Mesangial cell (primary cell): ENCODE results near the gene SLC25A11. TPM values are rescaled to one million over a fixed set of nuclear protein-coding genes. Genes with fewer than 3 reads are reported as not detected.

Experiments used
- total RNA-seq: library from RNA; depleted of rRNA; stranded (reverse); fragments of >200 nt; gene quantifications from 2 replicates; pipeline ENCODE4 v1.2.3, GENCODE V29; 2015

The SLC25A11 gene, protein sequence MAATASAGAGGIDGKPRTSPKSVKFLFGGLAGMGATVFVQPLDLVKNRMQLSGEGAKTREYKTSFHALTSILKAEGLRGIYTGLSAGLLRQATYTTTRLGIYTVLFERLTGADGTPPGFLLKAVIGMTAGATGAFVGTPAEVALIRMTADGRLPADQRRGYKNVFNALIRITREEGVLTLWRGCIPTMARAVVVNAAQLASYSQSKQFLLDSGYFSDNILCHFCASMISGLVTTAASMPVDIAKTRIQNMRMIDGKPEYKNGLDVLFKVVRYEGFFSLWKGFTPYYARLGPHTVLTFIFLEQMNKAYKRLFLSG
- total RNA-seq: 66.6 and 80.7 TPM in 2 replicates

DNA sequence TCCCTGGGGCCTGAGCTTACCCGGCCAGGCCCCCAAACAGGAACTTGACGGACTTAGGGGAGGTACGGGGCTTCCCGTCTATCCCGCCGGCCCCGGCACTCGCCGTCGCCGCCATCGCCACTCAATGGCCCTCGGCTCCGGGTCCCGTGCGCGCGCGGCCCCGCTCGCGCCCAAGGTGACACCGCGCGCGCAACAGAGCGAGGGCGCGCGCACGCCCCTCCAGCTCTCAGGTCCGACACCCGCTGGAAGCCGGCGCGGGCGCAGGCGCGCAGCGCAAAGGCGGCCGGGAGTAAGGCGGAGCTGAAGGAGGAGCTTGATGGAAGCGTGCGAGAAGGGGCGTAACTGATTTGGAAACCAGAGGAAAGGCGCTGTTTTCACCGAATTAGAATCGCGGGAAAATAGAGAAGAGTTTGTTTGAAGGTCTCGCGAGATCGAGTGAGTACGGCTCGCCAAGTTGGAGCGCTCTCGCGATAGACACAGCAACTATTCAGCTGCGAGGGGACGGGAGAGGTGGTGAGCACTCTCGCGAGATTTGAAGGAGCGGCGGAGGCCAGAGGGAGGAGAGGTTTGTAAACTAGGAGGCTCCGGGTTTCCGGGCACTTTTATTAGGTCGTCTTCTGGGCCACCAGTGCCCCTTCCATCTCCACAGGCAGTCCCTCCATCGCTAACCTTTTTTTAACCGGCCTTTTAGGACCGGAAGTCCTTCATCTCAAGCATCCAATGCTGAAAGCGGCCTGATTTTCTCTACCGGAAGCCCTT lies at the start of gene SLC25A11, which contains the start of gene RNF167:
Gene SLC25A11 (minus strand): TSS at position 251 of the 759 bp plus-strand sequence. CDS start 136 bp downstream, at position 115.
Gene RNF167 (plus strand): TSS at position 473 of the 759 bp plus-strand sequence. CDS start 642 bp downstream, outside the sequence.

DNA sequence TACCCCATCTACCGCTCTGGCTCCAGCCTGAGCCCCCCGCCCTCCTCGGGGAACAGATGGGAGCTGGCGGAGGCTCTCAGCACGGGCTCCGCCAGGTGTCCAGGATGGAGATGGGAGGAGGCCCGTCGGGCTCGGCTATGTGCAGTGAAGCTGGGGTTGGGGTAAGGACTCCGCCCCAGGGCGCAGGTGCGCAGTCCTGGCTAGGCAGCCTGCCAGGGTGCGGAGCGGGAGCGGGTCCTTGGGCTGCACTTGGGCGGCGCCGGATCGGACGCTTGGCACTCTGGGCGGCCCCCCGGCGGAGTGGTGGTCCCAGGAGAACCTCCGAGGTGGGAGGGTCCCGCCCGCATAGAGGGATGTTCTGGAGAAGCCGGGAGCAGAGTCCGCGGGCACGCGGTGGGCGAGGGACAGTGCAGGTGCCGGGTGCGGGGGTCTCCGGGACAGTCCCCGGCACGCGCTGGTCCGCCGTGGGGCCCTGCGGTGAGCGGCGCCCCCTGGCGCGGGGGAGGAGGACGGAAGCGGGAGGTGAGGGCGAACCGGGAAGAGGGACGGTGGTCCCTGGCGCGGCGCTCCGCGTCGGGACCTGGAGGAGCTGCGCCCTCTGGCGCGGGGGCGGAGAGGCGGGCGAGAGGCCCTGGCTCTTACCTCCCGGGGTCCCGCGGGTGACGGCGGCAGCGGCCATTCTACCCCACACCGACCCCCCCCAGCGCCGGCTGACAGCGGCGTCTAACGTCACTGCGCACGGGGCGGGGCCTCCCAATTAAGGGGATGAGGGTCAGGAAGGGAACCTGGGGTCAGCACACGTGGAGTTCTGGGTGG lies 47.3 kb upstream of the SLC25A11 start, which contains the start of gene CAMTA2:
Gene CAMTA2 (minus strand): TSS at position 725 of the 816 bp plus-strand sequence. CDS start 1,453 bp downstream, outside the sequence.

DNA sequence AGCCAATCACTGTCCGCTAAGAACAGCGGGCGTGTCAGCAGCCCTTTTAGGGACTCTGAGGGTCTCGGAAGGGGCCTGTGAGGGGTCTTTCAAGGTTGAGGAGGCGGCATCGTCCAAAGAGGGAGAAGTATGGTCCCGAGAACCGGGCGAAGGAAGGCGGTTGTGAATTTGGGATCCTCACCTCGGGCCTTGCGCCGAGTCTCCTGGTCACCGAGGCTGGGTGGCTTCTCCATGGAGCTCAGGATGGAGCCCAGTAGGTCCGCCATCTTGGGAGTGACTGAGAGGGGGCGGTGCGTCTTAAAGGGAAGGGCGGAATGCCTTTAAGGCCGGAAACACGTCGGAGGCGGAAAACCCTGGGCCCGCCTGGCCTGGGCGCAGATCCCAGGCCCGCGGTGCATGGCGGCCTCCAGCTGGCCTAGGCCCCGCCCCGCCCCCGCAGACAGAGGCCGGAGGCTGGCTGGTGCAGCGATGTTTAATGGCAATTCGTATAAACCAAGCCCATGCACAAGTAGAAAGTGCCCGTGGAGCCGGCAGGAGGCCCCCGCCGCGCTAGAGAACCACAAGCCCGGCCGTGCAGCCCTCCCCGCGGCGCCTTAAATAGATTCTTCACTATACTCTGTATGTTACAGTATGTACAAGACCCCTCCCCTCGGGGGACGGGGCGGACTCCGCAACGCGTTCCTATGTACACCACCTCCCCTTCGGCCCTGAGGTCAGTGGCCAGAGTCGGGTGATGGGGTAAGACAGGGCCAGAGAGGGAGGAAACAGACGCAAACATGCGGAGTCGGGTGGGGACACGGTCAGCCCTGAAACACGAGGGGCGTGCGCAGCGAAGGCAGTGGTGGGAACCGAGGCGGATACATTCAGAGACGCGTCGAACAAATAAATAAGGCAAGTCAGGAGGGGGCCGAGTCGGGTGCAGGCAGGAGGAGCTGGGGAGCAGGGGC lies 28.0 kb upstream of the SLC25A11 start, which contains the start of gene SPAG7:
Gene SPAG7 (minus strand): TSS at position 279 of the 947 bp plus-strand sequence. CDS start 13 bp downstream, at position 266.

DNA sequence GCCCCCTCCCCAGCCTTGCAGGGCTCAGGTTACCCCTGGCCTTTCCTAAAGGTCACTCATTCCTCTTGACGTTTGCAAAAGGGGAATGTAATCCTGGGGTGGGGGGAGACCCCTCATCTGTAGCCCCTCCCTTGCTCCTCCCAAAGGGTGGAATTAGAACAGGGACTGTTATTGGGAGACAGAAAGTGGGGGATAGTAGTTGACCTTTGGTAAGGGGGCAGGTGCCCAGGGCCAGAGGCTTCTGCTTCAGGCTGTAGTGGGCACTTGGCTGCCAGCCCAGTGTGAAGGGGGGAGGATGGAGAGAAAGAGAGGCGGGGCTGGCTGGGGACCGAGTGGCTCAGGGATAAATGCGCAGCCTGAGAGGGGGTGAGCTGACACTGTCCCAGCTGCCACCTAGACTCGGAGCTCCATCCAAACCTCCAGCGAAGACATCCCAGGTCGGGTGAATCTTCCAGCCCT lies 10.9 kb upstream of the SLC25A11 start, which contains the start of gene ENO3:
Gene ENO3 (plus strand): TSS at position 374 of the 459 bp plus-strand sequence. CDS start 711 bp downstream, outside the sequence.

DNA sequence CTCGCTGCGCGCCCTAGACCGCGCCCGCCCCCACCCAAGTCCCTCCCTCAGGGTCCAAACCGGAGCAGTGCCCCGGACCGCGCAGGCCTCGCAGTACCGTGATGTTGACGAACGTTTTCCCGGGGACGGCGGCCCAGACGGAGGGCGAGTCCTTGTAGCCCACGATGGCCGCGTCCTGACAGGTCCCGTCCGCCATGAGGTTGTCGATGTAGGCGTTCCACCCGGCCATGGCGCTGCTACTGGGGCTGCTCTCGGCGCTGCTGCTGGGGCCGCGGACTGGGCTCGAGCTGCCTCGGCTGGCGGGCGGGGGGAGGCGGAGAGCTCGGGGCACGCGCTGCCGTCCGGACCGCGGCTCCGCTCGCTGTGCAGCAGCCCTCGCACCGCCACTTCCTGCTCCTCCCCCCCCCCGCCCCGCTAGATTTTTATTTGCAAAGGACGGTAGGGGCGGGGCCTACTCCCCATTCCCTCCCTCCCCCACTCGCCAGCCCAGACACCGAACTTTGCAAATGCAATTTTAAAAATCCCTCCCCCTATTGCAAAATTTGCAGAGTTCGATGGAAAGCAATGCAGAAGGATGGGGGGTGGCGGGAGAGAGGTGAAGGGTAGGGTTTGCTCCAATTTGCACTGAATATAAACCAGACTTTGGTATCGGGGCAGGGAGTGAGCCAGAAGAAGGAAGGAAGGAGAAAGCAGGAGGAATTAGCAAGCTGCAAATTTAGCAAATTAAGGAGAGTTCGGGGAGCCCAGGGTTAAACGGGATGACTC lies 8.5 kb upstream of the SLC25A11 start, which contains the start of gene PFN1:
Gene PFN1 (minus strand): TSS at position 365 of the 765 bp plus-strand sequence. CDS start 136 bp downstream, at position 229.

DNA sequence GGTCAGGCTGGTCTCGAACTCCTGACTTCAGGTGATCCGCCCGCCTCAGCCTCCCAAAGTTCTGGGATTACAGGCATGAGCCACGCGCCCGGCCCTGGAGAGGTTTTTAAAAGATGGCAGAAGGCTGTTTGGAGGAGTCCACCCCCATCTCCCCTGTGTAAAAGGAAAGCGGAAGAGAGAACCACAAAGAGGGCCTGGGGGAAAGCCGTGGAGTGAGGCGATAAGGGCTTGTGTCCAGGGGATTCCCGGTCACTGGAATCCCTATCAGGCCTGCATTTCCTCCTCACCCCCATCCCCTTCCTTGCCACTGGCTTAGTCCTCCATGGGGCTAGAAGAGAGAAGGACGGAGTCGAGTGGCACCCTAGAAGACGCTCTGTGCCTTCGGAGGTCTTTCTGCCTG lies 7.9 kb downstream of the SLC25A11 start, which contains the start of gene GP1BA:
Gene GP1BA (plus strand): TSS at position 315 of the 400 bp plus-strand sequence. CDS start 328 bp downstream, outside the sequence.

DNA sequence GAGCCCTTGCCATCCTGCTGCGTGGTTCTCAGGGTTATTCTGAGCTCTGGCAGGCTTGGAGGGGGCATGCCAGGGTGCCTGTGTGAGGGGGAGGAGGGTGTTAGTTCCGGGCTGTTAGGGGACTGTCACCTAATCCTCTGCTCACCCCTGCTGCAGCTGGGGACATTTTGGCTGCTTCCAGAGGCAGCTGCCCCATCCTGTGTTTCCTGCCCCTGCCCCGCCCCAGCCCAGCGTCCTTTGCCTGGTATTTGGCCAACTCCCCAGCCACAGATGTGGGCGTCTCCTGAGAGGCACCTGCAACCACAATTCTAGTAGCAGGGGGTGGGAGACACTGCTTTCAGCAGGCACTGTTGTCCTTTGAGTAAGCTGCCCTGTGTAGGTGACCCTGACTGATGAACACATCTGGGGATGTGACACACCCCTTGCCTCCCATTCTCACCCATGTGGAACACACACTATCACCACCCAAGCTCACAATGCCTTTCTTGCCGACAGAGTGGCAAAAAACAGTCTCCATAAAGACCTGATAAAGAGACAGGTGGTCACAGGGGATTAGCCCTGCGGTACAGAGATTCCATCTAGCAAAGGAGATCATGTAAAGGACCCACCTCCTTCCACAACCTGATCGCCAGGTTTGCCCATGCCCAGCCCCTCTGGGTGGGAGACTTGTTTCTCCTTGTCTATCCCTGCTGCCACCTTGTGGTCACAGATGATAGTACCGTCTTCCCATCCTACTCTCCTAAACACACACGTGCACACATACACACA lies 36.6 kb downstream of the SLC25A11 start, which contains the start of gene CHRNE:
Gene CHRNE (minus strand): TSS at position 48 of the 768 bp plus-strand sequence. CDS start 35 bp downstream, at position 13.

DNA sequence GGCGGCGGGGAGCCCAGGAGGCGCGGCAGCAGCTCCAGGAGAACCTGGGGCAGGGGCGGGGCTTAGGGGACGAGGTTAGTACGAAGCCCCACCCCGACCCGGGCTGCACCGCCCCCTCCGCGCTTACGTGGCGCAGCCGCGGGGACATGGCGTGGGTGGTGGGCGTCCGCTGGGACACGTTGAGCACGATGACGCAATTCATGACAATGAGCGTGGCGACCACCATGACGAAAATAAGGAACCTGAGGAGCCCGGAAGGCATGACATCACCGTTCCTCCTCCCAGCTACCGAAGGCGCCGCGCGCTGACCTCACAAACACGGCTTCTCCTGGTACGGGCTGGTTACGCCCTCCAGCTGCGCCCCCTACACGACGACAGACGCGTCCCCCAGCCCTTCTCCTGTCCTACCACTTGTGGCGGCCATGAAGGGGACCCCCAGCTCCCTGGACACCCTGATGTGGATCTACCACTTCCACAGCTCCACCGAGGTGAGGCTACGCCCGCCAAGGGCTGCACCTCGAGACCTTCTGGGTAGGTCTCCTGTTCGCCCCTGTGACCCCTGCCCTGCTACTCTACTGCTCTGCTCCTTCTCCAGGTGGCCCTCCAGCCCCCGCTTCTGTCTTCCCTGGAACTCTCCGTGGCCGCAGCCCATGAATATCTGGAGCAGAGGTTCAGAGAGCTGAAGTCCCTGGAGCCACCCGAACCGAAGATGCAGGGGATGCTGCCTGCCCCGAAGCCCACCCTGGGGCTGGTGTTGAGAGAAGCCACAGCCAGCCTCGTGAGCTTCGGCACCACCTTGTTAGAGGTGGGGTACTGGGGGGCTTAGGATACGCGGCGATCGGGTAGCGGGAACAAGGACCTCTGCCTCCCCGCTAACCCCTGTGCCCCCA lies 40.3 kb downstream of the SLC25A11 start, which contains the start of gene C17orf107:
Gene C17orf107 (plus strand): TSS at position 196 of the 890 bp plus-strand sequence. CDS start 227 bp downstream, at position 423.

Other genes with a start within 250 kb of the SLC25A11 start
- gene PELP1, start 235.9 kb downstream of the SLC25A11 start, total RNA-seq: 51.6 and 56.2 TPM in 2 replicates
- gene ARRB2, start 229.4 kb downstream of the SLC25A11 start, total RNA-seq: 9.0 and 10.3 TPM in 2 replicates
- 17.1 and 22.3 TPM in 2 replicates for gene MED11, start 208.6 kb downstream of the SLC25A11 start, total RNA-seq
- 0.13 and 0.16 TPM in 2 replicates for gene ZMYND15, start 200.2 kb downstream of the SLC25A11 start, total RNA-seq
- 2.1 and 10.4 TPM in 2 replicates for gene CXCL16, start 200.1 kb downstream of the SLC25A11 start, total RNA-seq
- not detected in 2 replicates for gene TM4SF5, start 168.2 kb downstream of the SLC25A11 start, total RNA-seq
- gene VMO1, start 153.7 kb downstream of the SLC25A11 start, total RNA-seq: 1.1 TPM in 1 of 2 replicates, not detected in the other
- 0.49 TPM in 1 of 2 replicates, not detected in the other for gene GLTPD2, start 151.1 kb downstream of the SLC25A11 start, total RNA-seq
- gene PSMB6, start 143.9 kb downstream of the SLC25A11 start, total RNA-seq: 181 and 242 TPM in 2 replicates
- 13.5 and 30.9 TPM in 2 replicates for gene PLD2, start 132.9 kb downstream of the SLC25A11 start, total RNA-seq
- gene MINK1, start 106.7 kb downstream of the SLC25A11 start, total RNA-seq: 18.9 and 22.6 TPM in 2 replicates
- gene C17orf107, start 40.5 kb downstream of the SLC25A11 start, total RNA-seq: 1.8 and 8.4 TPM in 2 replicates
- gene CHRNE, start 36.9 kb downstream of the SLC25A11 start, total RNA-seq: 0.16 and 1.4 TPM in 2 replicates
- not detected in 2 replicates for gene GP1BA, start 7.8 kb downstream of the SLC25A11 start, total RNA-seq
- 53.3 and 56.0 TPM in 2 replicates for gene RNF167, start 222 bp upstream of the SLC25A11 start, total RNA-seq
- gene PFN1, start 8.5 kb upstream of the SLC25A11 start, total RNA-seq: 1,852 and 3,641 TPM in 2 replicates
- 2.0 and 5.2 TPM in 2 replicates for gene ENO3, start 11.1 kb upstream of the SLC25A11 start, total RNA-seq
- gene SPAG7, start 27.8 kb upstream of the SLC25A11 start, total RNA-seq: 41.7 and 55.0 TPM in 2 replicates
- 21.5 and 30.9 TPM in 2 replicates for gene CAMTA2, start 47.6 kb upstream of the SLC25A11 start, total RNA-seq
- gene INCA1, start 57.5 kb upstream of the SLC25A11 start, total RNA-seq: 0.33 and 2.0 TPM in 2 replicates
- gene KIF1C, start 57.9 kb upstream of the SLC25A11 start, total RNA-seq: 68.6 and 71.5 TPM in 2 replicates
- gene SLC52A1, start 95.4 kb upstream of the SLC25A11 start, total RNA-seq: under 0.01 TPM in 1 of 2 replicates, not detected in the other
- gene ZFP3, start 138.4 kb upstream of the SLC25A11 start, total RNA-seq: 0.81 and 2.2 TPM in 2 replicates
- 3.6 and 5.6 TPM in 2 replicates for gene ZNF232, start 171.8 kb upstream of the SLC25A11 start, total RNA-seq
- not detected in 2 replicates for gene USP6, start 176.0 kb upstream of the SLC25A11 start, total RNA-seq